ENCODE data around the gene KIAA0825. TPM values are rescaled to one million over a fixed set of nuclear protein-coding genes. Genes with fewer than 3 reads are reported as not detected.

KIAA0825 gene
- polyA plus RNA-seq, 1 of the 3 experiments (the other 2 are of a cell fraction), result 0.61 TPM

GRCh38 chr5:94309141-94309540 is 309.3 kb downstream of the KIAA0825 start:
- WGBS (ENCODE audit: low lambda C conversion rate), result 79% methylated on average over 1 of the region's 1 CpG
- no peak for DNase-seq
- no peak overlapping the region for H2AFZ ChIP-seq (ENCODE audit: low read depth)
- H3K27ac ChIP-seq (ENCODE audit: low read depth in 2 of 2, low read length in 1 of 2), result no peak overlapping the region
- no peaks in the 10 kb centered on the region for H3K36me3 ChIP-seq (replicated peaks in 1 of 2; ENCODE audit: control insufficient read depth in 1 of 2, insufficient read depth in 2 of 2, low read length in 1 of 2)
- POLR2A ChIA-PET, result no interaction called here
- no peaks in the 10 kb centered on the region for H3K27me3 ChIP-seq (ENCODE audit: insufficient read depth)
- no peaks in the 10 kb centered on the region for H3K9me2 ChIP-seq
- H3K4me3 ChIP-seq (ENCODE audit: low read depth in 2 of 2, low read length in 1 of 2), result no peak overlapping the region
- no peaks in the 10 kb centered on the region for H3F3A ChIP-seq (replicated peaks; ENCODE audit: insufficient read depth)
- H3K9ac ChIP-seq, result no peak overlapping the region
- no peaks in the 10 kb centered on the region for H3K79me2 ChIP-seq (ENCODE audit: insufficient read depth)
- H4K20me1 ChIP-seq (ENCODE audit: insufficient read depth), result no peaks in the 10 kb centered on the region
- H3K4me2 ChIP-seq, result no peak overlapping the region
- TF ChIP-seq CTCF (IDR thresholded peaks at IDR 0.05) (no peak), SIN3A (IDR thresholded peaks at IDR 0.05; ENCODE audit: borderline replicate concordance, low read depth, low read length) (no peak), TAF1 (IDR thresholded peaks at IDR 0.05; ENCODE audit: borderline replicate concordance, low read depth, low read length) (no peak), EP300 (IDR thresholded peaks at IDR 0.05; ENCODE audit: borderline replicate concordance in 1 of 2, low read depth in 1 of 2, low read length in 1 of 2) (no peak), GATA2 (CRISPR knock-in tag; IDR thresholded peaks at IDR 0.05) (no peak), MAX (IDR thresholded peaks at IDR 0.05; ENCODE audit: low read depth) (no peak), SMC3 (IDR thresholded peaks at IDR 0.05; ENCODE audit: low read depth, low read length) (no peak), MEF2A (IDR thresholded peaks at IDR 0.05; ENCODE audit: borderline replicate concordance, low read depth) (no peak)
- CTCF ChIA-PET, result no interaction called here
- H3K4me1 ChIP-seq (ENCODE audit: control insufficient read depth in 1 of 2, insufficient read depth in 2 of 2, low read depth in 1 of 2, low read length in 1 of 2), result peaks cover 0 to 5% of the 10 kb centered on the region in 2 experiments; a peak in 1 of 4 replicates
- H3K9me3 ChIP-seq, result no peaks in the 10 kb centered on the region

GRCh38 chr5:94308442-94308841 is 310.0 kb downstream of the KIAA0825 start:
- no peak overlapping the region for H3K27ac ChIP-seq (ENCODE audit: low read depth in 2 of 2, low read length in 1 of 2)
- WGBS (ENCODE audit: low lambda C conversion rate), result 92% methylated on average over 1 of the region's 1 CpG
- no peak for DNase-seq
- H2AFZ ChIP-seq (ENCODE audit: low read depth), result no peak overlapping the region
- POLR2A ChIA-PET, result no interaction called here
- H3F3A ChIP-seq (replicated peaks; ENCODE audit: insufficient read depth), result no peaks in the 10 kb centered on the region
- peaks cover 0 to 5% of the 10 kb centered on the region in 2 experiments; a peak in 1 of 4 replicates for H3K4me1 ChIP-seq (ENCODE audit: control insufficient read depth in 1 of 2, insufficient read depth in 2 of 2, low read depth in 1 of 2, low read length in 1 of 2)
- no peak overlapping the region for H3K4me3 ChIP-seq (ENCODE audit: low read depth in 2 of 2, low read length in 1 of 2)
- H3K36me3 ChIP-seq (replicated peaks in 1 of 2; ENCODE audit: control insufficient read depth in 1 of 2, insufficient read depth in 2 of 2, low read length in 1 of 2), result no peaks in the 10 kb centered on the region
- no peaks in the 10 kb centered on the region for H3K9me2 ChIP-seq
- H3K9ac ChIP-seq, result no peak overlapping the region
- H3K79me2 ChIP-seq (ENCODE audit: insufficient read depth), result no peaks in the 10 kb centered on the region
- H4K20me1 ChIP-seq (ENCODE audit: insufficient read depth), result no peaks in the 10 kb centered on the region
- no peaks in the 10 kb centered on the region for H3K9me3 ChIP-seq
- no peak overlapping the region for H3K4me2 ChIP-seq
- no peaks in the 10 kb centered on the region for H3K27me3 ChIP-seq (ENCODE audit: insufficient read depth)
- no peak for TF ChIP-seq NFIC (IDR thresholded peaks at IDR 0.05; ENCODE audit: borderline replicate concordance)
- CTCF ChIA-PET, result no interaction called here

- H4K20me1 ChIP-seq (ENCODE audit: insufficient read depth), result no peaks in the 10 kb centered on the region
- H3K9me2 ChIP-seq, result no peaks in the 10 kb centered on the region
- no peak overlapping the region for H3K4me2 ChIP-seq
- no peaks in the 10 kb centered on the region for H3K79me2 ChIP-seq (ENCODE audit: insufficient read depth)
- no peaks in the 10 kb centered on the region for H3K27me3 ChIP-seq (ENCODE audit: insufficient read depth)
- no peak overlapping the region for H2AFZ ChIP-seq (ENCODE audit: low read depth)
- no peak for DNase-seq
- no peaks in the 10 kb centered on the region for H3F3A ChIP-seq (replicated peaks; ENCODE audit: insufficient read depth)
- no peak overlapping the region for H3K4me3 ChIP-seq (ENCODE audit: low read depth in 2 of 2, low read length in 1 of 2)
- H3K36me3 ChIP-seq (replicated peaks in 1 of 2; ENCODE audit: control insufficient read depth in 1 of 2, insufficient read depth in 2 of 2, low read length in 1 of 2), result no peaks in the 10 kb centered on the region
- ChIA-PET CTCF (no interaction called here), POLR2A (no interaction called here)
- 91% methylated on average over 7 of the region's 7 CpGs for WGBS (ENCODE audit: low lambda C conversion rate)
- H3K27ac ChIP-seq (ENCODE audit: low read depth in 2 of 2, low read length in 1 of 2), result no peak overlapping the region
- H3K4me1 ChIP-seq (ENCODE audit: control insufficient read depth in 1 of 2, insufficient read depth in 2 of 2, low read depth in 1 of 2, low read length in 1 of 2), result no peaks in the 10 kb centered on the region
- no peak overlapping the region for H3K9ac ChIP-seq
- H3K9me3 ChIP-seq, result no peaks in the 10 kb centered on the region
- no peak for TF ChIP-seq NFIC (IDR thresholded peaks at IDR 0.05; ENCODE audit: borderline replicate concordance)
- TF ChIP-seq FOXJ3 (CRISPR knock-in tag; IDR thresholded peaks at IDR 0.05), result no peak
- TF ChIP-seq POLR2AphosphoS5 (IDR thresholded peaks at IDR 0.05; ENCODE audit: low read depth, low read length), result no peak
- no peak for TF ChIP-seq SIN3A (IDR thresholded peaks at IDR 0.05; ENCODE audit: borderline replicate concordance, low read depth, low read length)
- TF ChIP-seq CTCF (IDR thresholded peaks at IDR 0.05), result no peak
- no peak for TF ChIP-seq ELF1 (IDR thresholded peaks at IDR 0.05)
- no peak for TF ChIP-seq CHD2 (IDR thresholded peaks at IDR 0.05; ENCODE audit: low read length, partially characterized antibody)
- TF ChIP-seq TCF12 (IDR thresholded peaks at IDR 0.05), result no peak
- TF ChIP-seq TEAD4 (IDR thresholded peaks at IDR 0.05; ENCODE audit: borderline replicate concordance, insufficient read depth), result no peak
- TF ChIP-seq RAD21 (IDR thresholded peaks at IDR 0.05; ENCODE audit: low read length), result no peak
- TF ChIP-seq MXI1 (IDR thresholded peaks at IDR 0.05; ENCODE audit: low read depth, low read length), result no peak
- no peak for TF ChIP-seq FOXM1 (IDR thresholded peaks at IDR 0.05; ENCODE audit: low read depth)
- TF ChIP-seq IRF3 (IDR thresholded peaks at IDR 0.05; ENCODE audit: low read depth, low read length), result no peak
- no peak for TF ChIP-seq GATA2 (CRISPR knock-in tag; IDR thresholded peaks at IDR 0.05)
These were observed 314.3 kb downstream of the KIAA0825 start for GRCh38 chr5:94304146-94304545.
